GM12801 (cell line): ENCODE data around the gene TBCC.

Source experiments
- CTCF ChIP-seq: IDR thresholded peaks from one replicate; pipeline ENCODE4 v1.5.1; 2011; ENCODE audit warnings: control low read depth; ENCODE audit not compliant: insufficient read length; ENCODE audit errors: extremely low read depth

TBCC gene

GRCh38 chr6:42697268-42697655 lies 48.6 kb downstream of the TBCC start:
- no peak for TF ChIP-seq CTCF

GRCh38 chr6:42696526-42697267 lies 49.2 kb downstream of the TBCC start:
- no peak for TF ChIP-seq CTCF

- TF ChIP-seq CTCF, result no peak
Observed at GRCh38 chr6:42694586-42694985, 51.3 kb downstream of the TBCC start.
